GM19238 (cell line): ENCODE results near the gene HOATZ.

Experiments
- DNase-seq: peaks from one replicate; pipeline ENCODE4 v3.0.0; 2011; ENCODE audit warnings: low spot score; ENCODE audit not compliant: insufficient read length

The HOATZ gene

DNA sequence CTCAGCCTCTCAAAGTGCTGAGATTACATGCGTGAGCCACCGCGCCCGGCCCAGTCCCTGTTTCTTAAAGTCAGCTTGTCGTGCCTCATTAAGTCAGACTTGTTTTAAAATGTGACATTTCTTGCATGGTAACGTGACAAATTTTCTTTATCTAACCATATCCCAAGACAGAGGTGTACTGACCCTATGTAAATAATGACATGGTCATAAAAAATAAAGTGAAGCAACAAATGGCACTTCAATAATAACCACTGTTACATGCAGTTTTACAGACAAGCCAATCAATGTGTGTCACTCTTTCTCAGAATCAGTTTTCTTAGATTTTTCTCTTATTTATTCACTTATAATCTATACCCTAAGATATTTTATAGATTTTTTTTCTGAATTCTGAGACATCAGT is 61.2 kb downstream of the HOATZ start:
- no peak for DNase-seq

DNA sequence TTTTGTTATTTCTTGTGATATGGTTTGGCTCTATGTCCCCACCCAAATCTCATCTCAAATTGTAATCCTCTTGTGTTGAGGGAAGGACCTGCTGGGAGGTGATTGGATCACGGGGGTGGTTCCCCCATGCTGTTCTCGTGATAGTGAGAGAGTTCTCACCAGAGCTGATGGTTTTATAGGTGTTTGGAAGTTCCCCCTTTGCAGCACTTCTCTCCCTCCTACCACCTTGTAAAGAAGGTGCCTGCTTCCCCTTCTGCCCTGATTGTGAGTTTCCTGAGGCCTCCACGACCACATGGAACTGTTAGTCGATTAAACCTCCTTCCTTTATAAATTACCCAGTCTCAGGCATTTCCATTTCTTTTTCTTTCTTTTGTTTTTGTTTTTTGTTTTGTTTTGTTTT is 63.2 kb downstream of the HOATZ start:
- no peak for DNase-seq

DNA sequence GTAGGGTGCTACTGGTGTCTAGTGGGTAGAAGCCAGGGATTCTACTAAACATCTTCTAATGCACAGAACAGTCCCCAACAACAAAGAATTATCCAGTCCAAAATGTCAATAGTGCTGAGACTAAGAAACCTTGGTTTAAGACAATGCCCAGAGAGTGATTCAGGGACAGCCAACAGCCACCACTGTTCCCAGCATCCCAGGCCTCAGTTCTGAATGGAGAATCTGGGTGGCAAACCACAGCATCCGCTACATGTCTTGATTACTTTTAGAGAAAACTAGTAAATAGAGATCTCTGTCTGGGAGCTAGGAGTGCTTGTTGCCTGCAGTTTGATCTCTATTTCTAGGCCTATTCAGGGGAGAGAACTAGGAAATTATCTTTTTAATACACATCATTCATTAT is 66.8 kb downstream of the HOATZ start:
- DNase-seq: no peak

DNA sequence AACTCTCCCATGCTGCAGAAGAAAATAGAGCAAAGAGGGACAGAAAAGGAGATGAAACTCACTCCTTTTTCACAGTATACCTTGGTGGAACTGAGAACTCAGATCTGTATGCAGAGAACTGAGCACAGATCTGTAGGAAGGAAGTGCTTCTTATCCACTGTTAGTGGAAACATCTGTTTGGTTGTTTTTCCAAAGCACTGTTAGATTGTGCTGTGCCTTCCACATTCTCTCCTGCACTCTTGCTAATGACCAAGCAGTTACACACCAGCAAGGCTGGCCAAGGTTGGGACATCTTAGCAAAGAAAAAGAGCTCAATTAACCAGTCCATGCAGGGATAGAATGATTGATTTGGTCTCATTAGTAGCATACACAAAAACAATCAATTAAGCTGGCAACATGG is 67.6 kb downstream of the HOATZ start:
- DNase-seq: no peak

DNA sequence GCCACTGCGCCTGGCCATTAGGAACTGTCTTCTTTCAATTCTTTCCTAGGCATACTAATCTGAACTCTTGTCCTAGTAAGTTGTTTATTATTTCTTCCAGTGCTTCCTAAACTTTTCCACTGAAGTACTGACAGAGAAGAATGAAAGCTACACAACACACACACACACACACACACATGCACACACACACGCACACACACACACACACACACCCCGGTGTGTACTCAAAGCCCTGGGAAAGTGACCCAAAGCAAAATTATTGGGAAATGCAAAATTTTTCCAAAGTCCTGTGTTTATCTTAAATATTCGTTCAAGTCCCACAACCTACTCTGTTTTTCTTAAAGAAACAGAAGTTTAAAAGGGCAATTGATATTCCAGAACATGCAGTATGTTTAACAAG is 68.3 kb downstream of the HOATZ start:
- DNase-seq: no peak

DNA sequence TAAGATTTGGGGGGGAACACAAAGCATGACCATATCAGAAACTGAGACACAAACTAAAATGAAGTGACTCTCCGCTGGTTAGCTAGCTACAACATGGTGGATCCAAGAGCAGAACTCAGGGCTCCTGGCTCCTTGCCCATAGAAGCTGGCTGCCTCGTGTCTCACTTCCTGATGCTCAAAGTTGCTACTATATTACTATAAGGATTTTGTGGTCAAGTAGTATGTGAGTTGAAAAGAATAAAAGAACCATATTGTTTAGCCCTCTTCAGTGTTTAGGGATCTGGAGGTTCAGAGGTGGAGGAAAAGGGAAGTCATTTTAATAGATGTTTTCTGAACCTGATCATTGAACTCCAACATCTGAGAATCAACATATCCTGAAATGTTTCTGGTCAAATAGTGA is 70.8 kb downstream of the HOATZ start:
- no peak for DNase-seq

DNA sequence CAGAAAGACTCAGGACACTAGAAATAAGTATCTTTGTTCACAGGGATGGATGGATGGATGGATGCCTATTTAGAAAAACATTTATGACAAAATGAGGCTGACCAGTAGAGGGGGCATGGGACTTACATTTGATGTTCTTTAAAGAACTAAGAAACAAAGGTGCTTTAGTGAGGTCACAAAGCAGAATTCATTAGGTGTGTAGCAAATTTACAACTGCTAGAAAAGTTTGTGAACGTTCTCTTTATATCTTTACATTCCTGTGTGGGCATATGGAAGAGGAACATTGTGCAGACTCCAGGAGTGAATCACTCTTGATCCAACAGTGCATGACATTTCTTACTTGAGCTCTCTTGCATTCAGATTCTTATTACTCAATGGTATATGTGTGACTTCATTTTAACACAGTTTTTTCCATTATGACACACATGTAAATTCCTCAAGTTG is 71.8 kb downstream of the HOATZ start:
- no peak for DNase-seq
